HEK293 (cell line): ENCODE results near the gene SALL1.

ENCODE experiments used
- CTCF ChIA-PET: fragments of 350-600 bp; formaldehyde crosslinking; extraction: SDS; loops from one replicate; lab custom pipeline; 2021; ENCODE audit warnings: antibody characterized with exemption; lab: Yijun Ruan, JAX
- POLR2A ChIA-PET: fragments of 300-600 bp; formaldehyde crosslinking; extraction: SDS; loops from one replicate; lab custom pipeline; 2020; ENCODE audit warnings: antibody characterized with exemption, inconsistent platforms; lab: Yijun Ruan, JAX
- H3K27ac ChIP-seq: fragments of 200-500 bp; sonication (Bioruptor generic); 2 replicates; pipeline ENCODE4 v1.5.1; 2014; ENCODE audit warnings: low read depth, low read length, control low read depth, inconsistent platforms; ENCODE audit errors: extremely low read depth
- H3K36me3 ChIP-seq, 2 experiments: fragments of 200-500 bp in 1 of 2; sonication (Bioruptor generic) in 1 of 2; 1 replicate in 1 of 2; 2 replicates in 1 of 2; pipeline ENCODE4 v1.5.1; 2014 to 2017; ENCODE audit warnings: inconsistent platforms in 2 of 2, low read length in 2 of 2; ENCODE audit not compliant: control insufficient read depth in 2 of 2, insufficient read depth in 1 of 2
- H3K4me1 ChIP-seq: fragments of 200-500 bp; sonication (Bioruptor generic); 2 replicates; pipeline ENCODE4 v1.5.1; 2014; ENCODE audit warnings: mild to moderate bottlenecking, low read length, inconsistent platforms; ENCODE audit not compliant: control insufficient read depth, insufficient read depth
- H3K4me3 ChIP-seq: 2 replicates; pipeline ENCODE4 v1.5.1; 2011; ENCODE audit warnings: low read depth, mild to moderate bottlenecking, control low read depth, low read length, moderate library complexity
- H3K9me3 ChIP-seq: fragments of 200-500 bp; sonication (Bioruptor generic); 2 replicates; pipeline ENCODE4 v1.5.1; 2014; ENCODE audit warnings: low read depth, low read length, inconsistent platforms; ENCODE audit not compliant: control insufficient read depth, insufficient read depth
- EGR2 ChIP-seq: fragments of 450-650 bp; formaldehyde crosslinking; IDR thresholded peaks from 2 replicates; pipeline ENCODE4 v1.5.1; 2016; ENCODE audit warnings: low read depth, missing biosample characterization, missing genetic modification characterization
- KLF1 ChIP-seq: fragments of 450-650 bp; formaldehyde crosslinking; IDR thresholded peaks from 2 replicates; pipeline ENCODE4 v1.5.1; 2016; ENCODE audit warnings: missing biosample characterization, missing genetic modification characterization
- PRDM6 ChIP-seq: fragments of 450-650 bp; formaldehyde crosslinking; IDR thresholded peaks from 2 replicates; pipeline ENCODE4 v1.5.1; 2017; ENCODE audit warnings: missing biosample characterization, missing genetic modification characterization
- SCRT1 ChIP-seq: fragments of 450-650 bp; formaldehyde crosslinking; IDR thresholded peaks from 2 replicates; pipeline ENCODE4 v1.5.1; 2016; ENCODE audit warnings: missing biosample characterization, missing genetic modification characterization, borderline replicate concordance
- SCRT2 ChIP-seq: fragments of 450-650 bp; formaldehyde crosslinking; IDR thresholded peaks from 2 replicates; pipeline ENCODE4 v1.5.1; 2016; ENCODE audit warnings: missing biosample characterization, missing genetic modification characterization
- ZNF121 ChIP-seq: fragments of 450-650 bp; formaldehyde crosslinking; IDR thresholded peaks from 2 replicates; pipeline ENCODE4 v1.5.1; 2016; ENCODE audit warnings: missing biosample characterization, missing genetic modification characterization
- ZNF148 ChIP-seq: fragments of 450-650 bp; formaldehyde crosslinking; IDR thresholded peaks from 2 replicates; pipeline ENCODE4 v1.5.0; 2017; ENCODE audit warnings: missing biosample characterization, missing genetic modification characterization, borderline replicate concordance
- ZNF175 ChIP-seq: fragments of 450-650 bp; formaldehyde crosslinking; IDR thresholded peaks from 2 replicates; pipeline ENCODE4 v1.5.1; 2016; ENCODE audit warnings: missing biosample characterization, missing genetic modification characterization
- ZNF292 ChIP-seq: fragments of 450-650 bp; formaldehyde crosslinking; IDR thresholded peaks from 2 replicates; pipeline ENCODE4 v1.5.1; 2016; ENCODE audit warnings: low read depth, missing biosample characterization, missing genetic modification characterization, borderline replicate concordance
- ZNF354C ChIP-seq: fragments of 450-650 bp; formaldehyde crosslinking; IDR thresholded peaks from 2 replicates; pipeline ENCODE4 v1.5.1; 2016; ENCODE audit warnings: missing biosample characterization, missing genetic modification characterization, low read depth, borderline replicate concordance
- ZNF404 ChIP-seq: fragments of 450-650 bp; formaldehyde crosslinking; IDR thresholded peaks from 2 replicates; pipeline ENCODE4 v1.5.1; 2017; ENCODE audit warnings: missing biosample characterization, missing genetic modification characterization
- ZNF433 ChIP-seq: fragments of 450-650 bp; formaldehyde crosslinking; IDR thresholded peaks from 2 replicates; pipeline ENCODE4 v1.5.1; 2016; ENCODE audit warnings: missing biosample characterization, missing genetic modification characterization, low read depth
- ZNF514 ChIP-seq: fragments of 450-650 bp; formaldehyde crosslinking; IDR thresholded peaks from 2 replicates; pipeline ENCODE4 v1.5.1; 2016; ENCODE audit warnings: missing biosample characterization, missing genetic modification characterization
- ZNF530 ChIP-seq: fragments of 450-650 bp; formaldehyde crosslinking; IDR thresholded peaks from 2 replicates; pipeline ENCODE4 v1.5.1; 2016; ENCODE audit warnings: low read depth, missing biosample characterization, missing genetic modification characterization
- ZNF571 ChIP-seq: fragments of 450-650 bp; formaldehyde crosslinking; IDR thresholded peaks from 2 replicates; pipeline ENCODE4 v1.5.0; 2017; ENCODE audit warnings: missing biosample characterization, missing genetic modification characterization
- ZNF600 ChIP-seq: fragments of 450-650 bp; formaldehyde crosslinking; IDR thresholded peaks from 2 replicates; pipeline ENCODE4 v1.5.1; 2016; ENCODE audit warnings: missing biosample characterization, missing genetic modification characterization
- ZNF670 ChIP-seq: fragments of 450-650 bp; formaldehyde crosslinking; IDR thresholded peaks from 2 replicates; pipeline ENCODE4 v1.5.1; 2016; ENCODE audit warnings: missing biosample characterization, missing genetic modification characterization, low read depth
- TF ChIP-seq, protein P1 (sequence below): fragments of 450-650 bp; IDR thresholded peaks from 2 replicates; pipeline ENCODE4 v1.5.1; 2018; ENCODE audit warnings: missing biosample characterization, missing genetic modification characterization
- TF ChIP-seq, protein P2 (sequence below): fragments of 450-650 bp; IDR thresholded peaks from 2 replicates; pipeline ENCODE4 v1.5.1; 2018; ENCODE audit warnings: missing biosample characterization, mild to moderate bottlenecking, missing genetic modification characterization
- TF ChIP-seq, protein P3 (sequence below): fragments of 450-650 bp; formaldehyde crosslinking; IDR thresholded peaks from 2 replicates; pipeline ENCODE4 v1.5.1; 2016; ENCODE audit warnings: missing biosample characterization, missing genetic modification characterization
- TF ChIP-seq, protein P4 (sequence below): fragments of 450-650 bp; formaldehyde crosslinking; IDR thresholded peaks from 2 replicates; pipeline ENCODE4 v1.5.1; 2016; ENCODE audit warnings: missing biosample characterization, missing genetic modification characterization
- TF ChIP-seq, protein P5 (sequence below): fragments of 450-650 bp; formaldehyde crosslinking; IDR thresholded peaks from 2 replicates; pipeline ENCODE4 v1.5.1; 2016; ENCODE audit warnings: missing biosample characterization, missing genetic modification characterization, borderline replicate concordance

SALL1 gene

GRCh38 chr16:51113236-51114125 lies 37.6 kb downstream of the SALL1 start (continued):
- no peak for TF ChIP-seq ZNF292 (tag by site-specific recombination)
- TF ChIP-seq ZNF571 (tag by site-specific recombination), result no peak
- TF ChIP-seq, protein P1, sequence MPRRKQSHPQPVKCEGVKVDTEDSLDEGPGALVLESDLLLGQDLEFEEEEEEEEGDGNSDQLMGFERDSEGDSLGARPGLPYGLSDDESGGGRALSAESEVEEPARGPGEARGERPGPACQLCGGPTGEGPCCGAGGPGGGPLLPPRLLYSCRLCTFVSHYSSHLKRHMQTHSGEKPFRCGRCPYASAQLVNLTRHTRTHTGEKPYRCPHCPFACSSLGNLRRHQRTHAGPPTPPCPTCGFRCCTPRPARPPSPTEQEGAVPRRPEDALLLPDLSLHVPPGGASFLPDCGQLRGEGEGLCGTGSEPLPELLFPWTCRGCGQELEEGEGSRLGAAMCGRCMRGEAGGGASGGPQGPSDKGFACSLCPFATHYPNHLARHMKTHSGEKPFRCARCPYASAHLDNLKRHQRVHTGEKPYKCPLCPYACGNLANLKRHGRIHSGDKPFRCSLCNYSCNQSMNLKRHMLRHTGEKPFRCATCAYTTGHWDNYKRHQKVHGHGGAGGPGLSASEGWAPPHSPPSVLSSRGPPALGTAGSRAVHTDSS (tag by site-specific recombination), result no peak
- TF ChIP-seq SCRT1 (tag by site-specific recombination), result no peak
- TF ChIP-seq ZNF514, result no peak
- no peak for TF ChIP-seq ZNF175

DNA sequence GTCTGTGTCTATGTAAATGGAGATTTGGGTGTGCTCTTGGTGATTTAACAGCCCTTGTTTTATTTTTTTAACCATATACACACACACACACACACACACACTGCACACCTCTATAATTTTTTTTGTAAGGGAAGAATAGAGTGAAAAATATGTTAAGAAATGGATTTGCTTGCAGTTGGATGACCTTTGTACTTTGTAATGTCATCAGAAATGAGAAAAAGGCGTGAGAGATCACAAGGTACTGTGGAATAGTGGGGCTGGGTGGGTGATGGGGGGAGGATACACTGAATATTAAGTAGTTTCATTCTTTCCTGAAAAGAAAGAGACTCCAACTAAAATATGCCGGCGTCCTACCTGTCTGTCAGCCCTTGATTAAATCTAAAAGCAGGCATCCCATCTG lies 38.7 kb downstream of the SALL1 start:
- Histone ChIP-seq H3K36me3 (no peaks in the 10 kb centered on the region), H3K4me1 (no peaks in the 10 kb centered on the region), H3K27ac (no peak overlapping the region), H3K4me3 (no peak overlapping the region), H3K9me3 (no peaks in the 10 kb centered on the region)
- ChIA-PET CTCF (no interaction called here), POLR2A (no interaction called here)
- no peak for TF ChIP-seq ZNF404 (tag by site-specific recombination)
- TF ChIP-seq KLF1 (tag by site-specific recombination), result no peak
- TF ChIP-seq, protein P2, sequence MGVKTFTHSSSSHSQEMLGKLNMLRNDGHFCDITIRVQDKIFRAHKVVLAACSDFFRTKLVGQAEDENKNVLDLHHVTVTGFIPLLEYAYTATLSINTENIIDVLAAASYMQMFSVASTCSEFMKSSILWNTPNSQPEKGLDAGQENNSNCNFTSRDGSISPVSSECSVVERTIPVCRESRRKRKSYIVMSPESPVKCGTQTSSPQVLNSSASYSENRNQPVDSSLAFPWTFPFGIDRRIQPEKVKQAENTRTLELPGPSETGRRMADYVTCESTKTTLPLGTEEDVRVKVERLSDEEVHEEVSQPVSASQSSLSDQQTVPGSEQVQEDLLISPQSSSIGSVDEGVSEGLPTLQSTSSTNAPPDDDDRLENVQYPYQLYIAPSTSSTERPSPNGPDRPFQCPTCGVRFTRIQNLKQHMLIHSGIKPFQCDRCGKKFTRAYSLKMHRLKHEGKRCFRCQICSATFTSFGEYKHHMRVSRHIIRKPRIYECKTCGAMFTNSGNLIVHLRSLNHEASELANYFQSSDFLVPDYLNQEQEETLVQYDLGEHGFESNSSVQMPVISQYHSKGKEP (tag by site-specific recombination), result no peak
- no peak for TF ChIP-seq ZNF600
- TF ChIP-seq, protein P3, sequence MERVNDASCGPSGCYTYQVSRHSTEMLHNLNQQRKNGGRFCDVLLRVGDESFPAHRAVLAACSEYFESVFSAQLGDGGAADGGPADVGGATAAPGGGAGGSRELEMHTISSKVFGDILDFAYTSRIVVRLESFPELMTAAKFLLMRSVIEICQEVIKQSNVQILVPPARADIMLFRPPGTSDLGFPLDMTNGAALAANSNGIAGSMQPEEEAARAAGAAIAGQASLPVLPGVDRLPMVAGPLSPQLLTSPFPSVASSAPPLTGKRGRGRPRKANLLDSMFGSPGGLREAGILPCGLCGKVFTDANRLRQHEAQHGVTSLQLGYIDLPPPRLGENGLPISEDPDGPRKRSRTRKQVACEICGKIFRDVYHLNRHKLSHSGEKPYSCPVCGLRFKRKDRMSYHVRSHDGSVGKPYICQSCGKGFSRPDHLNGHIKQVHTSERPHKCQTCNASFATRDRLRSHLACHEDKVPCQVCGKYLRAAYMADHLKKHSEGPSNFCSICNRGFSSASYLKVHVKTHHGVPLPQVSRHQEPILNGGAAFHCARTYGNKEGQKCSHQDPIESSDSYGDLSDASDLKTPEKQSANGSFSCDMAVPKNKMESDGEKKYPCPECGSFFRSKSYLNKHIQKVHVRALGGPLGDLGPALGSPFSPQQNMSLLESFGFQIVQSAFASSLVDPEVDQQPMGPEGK (tag by site-specific recombination), result no peak
- no peak for TF ChIP-seq PRDM6 (tag by site-specific recombination)
- TF ChIP-seq SCRT2, result no peak
- TF ChIP-seq ZNF530 (tag by site-specific recombination), result no peak
- no peak for TF ChIP-seq ZNF354C (tag by site-specific recombination)
- TF ChIP-seq, protein P4, sequence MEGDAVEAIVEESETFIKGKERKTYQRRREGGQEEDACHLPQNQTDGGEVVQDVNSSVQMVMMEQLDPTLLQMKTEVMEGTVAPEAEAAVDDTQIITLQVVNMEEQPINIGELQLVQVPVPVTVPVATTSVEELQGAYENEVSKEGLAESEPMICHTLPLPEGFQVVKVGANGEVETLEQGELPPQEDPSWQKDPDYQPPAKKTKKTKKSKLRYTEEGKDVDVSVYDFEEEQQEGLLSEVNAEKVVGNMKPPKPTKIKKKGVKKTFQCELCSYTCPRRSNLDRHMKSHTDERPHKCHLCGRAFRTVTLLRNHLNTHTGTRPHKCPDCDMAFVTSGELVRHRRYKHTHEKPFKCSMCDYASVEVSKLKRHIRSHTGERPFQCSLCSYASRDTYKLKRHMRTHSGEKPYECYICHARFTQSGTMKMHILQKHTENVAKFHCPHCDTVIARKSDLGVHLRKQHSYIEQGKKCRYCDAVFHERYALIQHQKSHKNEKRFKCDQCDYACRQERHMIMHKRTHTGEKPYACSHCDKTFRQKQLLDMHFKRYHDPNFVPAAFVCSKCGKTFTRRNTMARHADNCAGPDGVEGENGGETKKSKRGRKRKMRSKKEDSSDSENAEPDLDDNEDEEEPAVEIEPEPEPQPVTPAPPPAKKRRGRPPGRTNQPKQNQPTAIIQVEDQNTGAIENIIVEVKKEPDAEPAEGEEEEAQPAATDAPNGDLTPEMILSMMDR, result no peak
- TF ChIP-seq ZNF433, result no peak
- TF ChIP-seq EGR2 (tag by site-specific recombination), result no peak
- TF ChIP-seq, protein P5, sequence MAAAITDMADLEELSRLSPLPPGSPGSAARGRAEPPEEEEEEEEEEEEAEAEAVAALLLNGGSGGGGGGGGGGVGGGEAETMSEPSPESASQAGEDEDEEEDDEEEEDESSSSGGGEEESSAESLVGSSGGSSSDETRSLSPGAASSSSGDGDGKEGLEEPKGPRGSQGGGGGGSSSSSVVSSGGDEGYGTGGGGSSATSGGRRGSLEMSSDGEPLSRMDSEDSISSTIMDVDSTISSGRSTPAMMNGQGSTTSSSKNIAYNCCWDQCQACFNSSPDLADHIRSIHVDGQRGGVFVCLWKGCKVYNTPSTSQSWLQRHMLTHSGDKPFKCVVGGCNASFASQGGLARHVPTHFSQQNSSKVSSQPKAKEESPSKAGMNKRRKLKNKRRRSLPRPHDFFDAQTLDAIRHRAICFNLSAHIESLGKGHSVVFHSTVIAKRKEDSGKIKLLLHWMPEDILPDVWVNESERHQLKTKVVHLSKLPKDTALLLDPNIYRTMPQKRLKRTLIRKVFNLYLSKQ, result no peak
- no peak for TF ChIP-seq ZNF670 (tag by site-specific recombination)
- TF ChIP-seq ZNF121, result no peak
- TF ChIP-seq ZNF148, result no peak
